ENCODE data around the gene MORC4.

- TF ChIP-seq, protein P1, sequence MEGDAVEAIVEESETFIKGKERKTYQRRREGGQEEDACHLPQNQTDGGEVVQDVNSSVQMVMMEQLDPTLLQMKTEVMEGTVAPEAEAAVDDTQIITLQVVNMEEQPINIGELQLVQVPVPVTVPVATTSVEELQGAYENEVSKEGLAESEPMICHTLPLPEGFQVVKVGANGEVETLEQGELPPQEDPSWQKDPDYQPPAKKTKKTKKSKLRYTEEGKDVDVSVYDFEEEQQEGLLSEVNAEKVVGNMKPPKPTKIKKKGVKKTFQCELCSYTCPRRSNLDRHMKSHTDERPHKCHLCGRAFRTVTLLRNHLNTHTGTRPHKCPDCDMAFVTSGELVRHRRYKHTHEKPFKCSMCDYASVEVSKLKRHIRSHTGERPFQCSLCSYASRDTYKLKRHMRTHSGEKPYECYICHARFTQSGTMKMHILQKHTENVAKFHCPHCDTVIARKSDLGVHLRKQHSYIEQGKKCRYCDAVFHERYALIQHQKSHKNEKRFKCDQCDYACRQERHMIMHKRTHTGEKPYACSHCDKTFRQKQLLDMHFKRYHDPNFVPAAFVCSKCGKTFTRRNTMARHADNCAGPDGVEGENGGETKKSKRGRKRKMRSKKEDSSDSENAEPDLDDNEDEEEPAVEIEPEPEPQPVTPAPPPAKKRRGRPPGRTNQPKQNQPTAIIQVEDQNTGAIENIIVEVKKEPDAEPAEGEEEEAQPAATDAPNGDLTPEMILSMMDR (IDR thresholded peaks at IDR 0.05) = no peak
- no peak for TF ChIP-seq POLR2A (IDR thresholded peaks at IDR 0.05)
- TF ChIP-seq POLR2AphosphoS5 (IDR thresholded peaks at IDR 0.05) = no peak
Measured at GRCh38 chrX:106906361-106906760, 93.7 kb downstream of the MORC4 start.
